ENCODE measurements around the gene TCFL5.
"Not testable (repeated sequence)": the region's sequence is repeated elsewhere in the genome, so short reads cannot be mapped to it uniquely, and the experiment has no call there.

TCFL5 gene

DNA sequence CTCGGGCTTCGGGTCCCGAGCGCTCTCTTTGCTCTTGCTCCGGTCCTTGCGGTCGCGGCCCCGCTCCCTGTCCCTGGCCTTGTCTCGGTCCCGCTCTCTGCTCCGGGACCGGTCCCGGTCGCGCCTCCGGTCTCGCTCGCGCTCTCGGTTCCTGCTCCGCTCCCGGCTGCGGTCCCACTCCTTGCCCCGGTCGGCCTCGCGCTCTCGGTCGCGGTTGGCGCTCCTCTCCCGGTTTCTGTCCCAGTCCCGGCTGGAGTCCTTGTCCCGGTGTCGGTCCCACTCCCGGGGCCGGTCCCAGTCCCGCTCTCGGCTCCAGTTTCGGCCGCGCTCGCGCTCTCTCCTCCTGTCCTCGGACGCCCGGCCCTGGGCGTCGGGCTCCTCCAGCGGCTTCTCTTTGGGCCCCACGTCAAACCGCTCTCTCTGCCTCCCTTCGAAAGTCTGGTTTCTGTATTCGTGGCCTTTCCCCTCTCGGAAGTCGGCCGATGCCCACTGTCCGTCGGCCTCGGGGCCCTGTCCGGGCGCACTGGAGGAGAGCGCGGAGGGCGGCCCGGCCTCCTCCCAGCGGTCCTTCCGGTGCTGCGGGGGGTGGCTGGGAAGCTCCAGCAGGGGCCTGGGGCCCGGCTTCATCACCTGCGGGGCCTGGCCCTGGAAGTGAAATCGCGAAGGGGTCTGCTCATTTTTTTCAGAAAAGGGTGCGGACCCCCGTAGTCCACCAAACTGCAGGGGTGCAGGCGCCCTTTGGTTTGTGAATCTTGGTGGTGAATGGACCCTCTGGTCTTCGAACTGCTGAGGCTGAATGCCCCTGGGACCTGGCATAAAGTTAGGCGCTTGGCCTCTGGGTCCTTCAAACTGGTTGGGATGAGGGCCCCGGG, 17.9 kb upstream of the TCFL5 start:
- DNase-seq: no peak

DNA sequence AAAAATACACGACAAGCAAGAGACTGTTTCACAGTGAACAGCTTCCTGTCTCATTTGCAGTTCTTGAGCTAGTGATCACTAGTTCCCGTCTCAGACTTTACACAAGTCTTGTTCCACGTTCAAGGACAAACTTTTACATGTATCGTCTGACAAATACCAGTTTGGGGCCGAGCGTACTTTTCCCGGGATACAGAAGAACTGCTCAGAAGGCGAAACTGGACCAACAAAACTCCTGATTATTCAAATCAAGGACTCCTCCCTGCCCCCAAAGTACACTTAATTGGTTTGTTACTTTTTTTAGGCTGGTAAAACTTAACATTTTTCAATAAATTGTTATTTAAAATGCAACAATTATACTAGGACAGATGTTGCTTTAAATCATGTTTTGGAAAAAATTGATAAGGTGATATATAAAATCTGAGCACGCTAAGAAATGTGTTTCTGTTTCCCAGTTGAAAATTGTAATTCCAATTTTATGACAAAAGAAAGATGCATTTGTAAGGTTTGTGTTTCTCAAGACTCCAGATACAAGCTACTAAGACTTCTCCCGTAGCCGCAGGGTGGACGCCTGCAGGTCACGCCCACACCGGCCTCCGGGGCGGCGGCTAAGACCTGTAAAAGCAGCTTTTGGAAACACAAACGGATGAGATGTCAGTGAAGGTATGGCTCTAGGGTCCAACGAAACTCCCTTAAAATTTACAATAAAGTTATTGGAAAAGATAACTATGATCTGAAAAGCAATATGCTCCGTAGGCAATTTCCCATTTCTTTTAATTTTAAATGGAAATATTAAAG, 16.8 kb upstream of the TCFL5 start:
- DNase-seq: no peak

DNA sequence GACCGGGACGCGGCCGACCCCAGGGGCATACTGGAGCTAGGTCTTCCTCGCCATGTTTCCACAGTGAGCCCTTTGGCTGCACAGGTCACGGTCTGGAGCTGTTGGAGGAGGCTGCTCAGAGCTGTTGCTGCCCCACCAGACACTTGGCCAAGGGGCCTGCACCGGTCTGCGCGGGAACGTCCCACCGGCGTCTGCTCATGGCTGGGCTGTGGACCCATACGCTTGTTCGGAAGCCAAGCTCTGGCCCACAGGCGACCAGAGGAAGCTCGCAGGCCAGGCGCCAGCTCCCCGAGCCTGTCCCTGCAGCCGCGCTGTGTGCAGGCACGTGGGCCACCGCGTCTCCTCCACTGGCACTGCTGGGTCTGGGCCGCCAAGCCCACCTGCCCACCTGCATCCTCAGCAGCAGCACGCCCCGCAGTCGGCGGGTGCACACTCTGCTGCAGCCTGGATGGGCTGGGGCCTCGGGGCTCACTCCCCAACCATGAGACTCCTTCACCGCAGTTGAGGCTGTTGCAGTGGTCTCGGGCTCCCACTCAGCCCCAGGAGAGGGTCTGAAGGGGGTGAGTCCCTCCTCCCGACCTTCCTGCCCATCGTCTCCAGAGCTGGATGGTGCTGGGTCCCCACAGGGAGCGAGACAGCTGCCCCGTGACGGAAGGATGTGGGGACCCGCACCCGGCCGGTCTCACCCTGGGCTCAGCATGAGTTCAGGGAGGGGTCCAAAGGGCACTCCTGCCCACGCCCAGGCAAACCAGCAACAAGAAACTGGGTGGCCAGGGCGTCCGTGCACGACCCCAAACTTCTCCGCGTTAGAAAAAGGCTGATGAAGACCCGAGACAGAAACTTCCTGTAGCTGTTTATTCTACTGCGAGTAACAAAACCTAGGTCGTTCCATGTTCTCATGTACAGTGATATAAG, 15.5 kb upstream of the TCFL5 start:
- DNase-seq: no peak

DNA sequence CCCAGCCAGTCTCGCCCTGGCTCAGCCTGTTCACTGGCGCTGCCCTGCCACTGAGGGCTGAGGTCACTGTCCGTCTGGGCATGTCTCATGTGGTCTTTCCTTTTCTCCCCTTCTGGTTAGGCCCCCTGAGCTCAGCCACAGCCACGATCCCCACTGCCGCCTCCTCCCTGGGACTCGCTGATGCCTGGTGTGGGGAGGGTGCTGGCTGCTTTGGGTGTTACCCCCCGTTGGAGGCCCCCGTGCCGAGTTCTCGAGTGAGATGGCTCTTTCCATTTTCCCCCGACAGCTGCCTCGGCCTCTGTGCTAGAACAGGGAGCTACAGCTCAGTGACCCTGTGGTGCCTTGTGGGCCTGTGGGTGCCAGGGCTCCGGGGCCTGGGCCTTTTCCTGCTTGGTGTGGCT, 14.9 kb upstream of the TCFL5 start:
- DNase-seq: no peak

DNA sequence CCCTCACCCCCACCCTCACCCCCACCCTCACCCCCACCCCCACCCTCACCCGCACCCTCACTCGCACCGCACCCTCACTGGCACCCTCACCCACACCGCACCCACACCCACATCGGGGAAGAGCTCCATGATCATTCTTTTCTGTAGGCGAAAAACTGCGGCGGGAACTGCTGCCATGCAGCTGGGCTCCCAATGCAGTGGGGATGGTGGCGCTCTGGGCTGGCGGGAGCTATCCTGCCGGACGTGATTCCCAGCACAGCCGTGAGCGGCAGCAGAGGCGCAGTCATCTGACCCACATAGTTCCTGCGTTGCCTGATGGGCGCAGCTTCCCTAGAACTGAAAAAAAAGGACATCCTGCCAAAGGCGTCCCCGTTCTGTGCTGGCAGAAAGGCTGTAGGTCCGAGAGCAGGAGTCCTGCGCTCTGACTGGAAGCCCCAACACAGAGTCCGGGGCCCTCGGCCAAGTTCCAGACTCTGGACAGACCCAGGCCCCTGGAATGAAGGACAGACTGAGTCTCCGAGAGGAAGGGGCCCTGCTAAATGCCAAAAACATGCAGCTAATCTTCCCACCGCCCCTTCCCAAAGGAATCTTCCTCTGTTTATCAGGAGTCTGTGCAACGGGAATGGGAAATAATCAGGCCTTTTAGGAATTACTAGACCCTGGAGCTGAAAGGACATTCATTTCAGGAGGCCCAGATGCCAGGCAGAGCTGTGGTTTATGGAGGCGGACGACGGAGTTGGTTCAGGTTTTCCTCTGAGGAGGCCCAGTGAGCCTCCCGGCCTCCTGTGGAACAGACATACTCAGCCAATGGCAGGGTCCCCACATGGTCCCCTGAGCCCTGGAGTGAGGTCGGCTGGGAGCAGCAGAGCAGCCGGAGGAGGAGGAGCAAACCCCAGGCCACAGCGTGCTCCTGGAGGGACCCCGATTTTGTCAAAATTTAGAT, 14.1 kb upstream of the TCFL5 start:
- no peak for DNase-seq

DNA sequence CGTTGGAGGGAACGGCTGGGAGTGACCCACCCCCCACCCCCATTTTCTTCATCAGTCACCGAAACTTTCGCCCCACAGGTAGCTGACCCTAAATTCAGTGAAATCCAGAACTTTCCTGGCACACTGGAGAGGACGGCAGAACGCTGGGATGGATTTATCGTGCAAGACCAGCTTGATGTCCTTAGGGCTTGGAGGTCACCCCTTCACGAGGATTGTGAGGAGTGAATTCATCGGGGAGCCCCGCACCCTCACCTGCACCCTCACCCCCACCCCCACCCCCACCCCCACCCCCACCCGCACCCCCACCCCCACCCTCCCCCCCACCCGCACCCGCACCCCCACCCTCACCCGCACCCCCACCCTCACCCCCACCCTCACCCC, 13.3 kb upstream of the TCFL5 start:
- DNase-seq: no peak

DNA sequence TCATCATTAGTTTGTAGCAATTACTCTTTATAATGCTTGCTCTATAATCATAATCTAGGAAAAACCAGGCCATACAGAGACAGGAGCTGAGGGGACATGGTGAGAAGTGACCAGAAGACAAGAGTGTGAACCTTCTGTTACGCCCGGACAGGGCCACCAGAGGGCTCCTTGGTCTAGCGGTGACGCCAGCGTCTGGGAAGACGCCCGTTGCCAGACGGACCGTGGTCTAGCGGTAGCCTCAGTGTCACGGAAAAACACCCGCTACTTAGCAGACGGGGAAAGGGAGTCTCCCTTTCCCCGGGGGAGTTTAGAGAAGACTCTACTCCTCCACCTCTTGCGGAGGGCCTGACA, 12.0 kb upstream of the TCFL5 start:
- DNase-seq: not testable (repeated sequence)

DNA sequence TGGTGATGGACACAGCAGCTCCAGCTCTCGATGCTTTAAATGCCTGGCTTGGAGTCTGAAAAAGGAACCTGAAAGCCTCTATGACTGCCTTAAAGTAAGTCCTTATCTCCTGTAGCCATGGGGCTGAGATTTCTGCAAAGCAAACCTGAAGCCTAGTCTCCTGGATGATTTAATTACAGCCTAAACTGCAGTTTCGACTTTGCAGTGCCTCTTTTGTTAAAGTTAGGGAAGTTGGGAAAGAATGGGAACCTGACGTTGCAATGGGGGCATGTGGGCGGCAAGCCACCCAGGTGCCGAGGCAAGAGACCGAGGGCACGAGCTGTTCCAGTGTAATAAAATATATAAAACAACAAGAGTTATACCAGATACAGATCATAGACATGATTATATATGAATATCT, 11.7 kb upstream of the TCFL5 start:
- no peak for DNase-seq

DNA sequence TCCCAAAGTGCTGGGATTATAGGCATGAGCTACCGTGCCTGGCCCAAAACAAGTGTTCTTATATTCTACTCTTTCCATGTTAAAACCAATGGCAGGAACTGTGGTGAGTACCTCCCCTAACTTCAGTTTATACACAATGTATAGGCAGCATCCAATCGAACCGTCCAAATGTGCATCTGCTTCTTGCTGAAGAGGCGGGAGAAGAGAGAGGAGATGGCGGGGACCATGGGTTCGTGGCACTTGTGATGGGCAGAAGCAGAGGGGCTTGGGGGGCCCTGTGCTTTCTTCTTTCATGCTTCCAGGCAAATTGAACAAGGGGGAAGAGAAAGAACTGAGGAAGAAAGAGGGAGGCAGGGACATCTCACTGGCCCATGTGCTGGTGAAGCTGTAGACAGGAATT, 11.2 kb upstream of the TCFL5 start:
- no peak for DNase-seq

DNA sequence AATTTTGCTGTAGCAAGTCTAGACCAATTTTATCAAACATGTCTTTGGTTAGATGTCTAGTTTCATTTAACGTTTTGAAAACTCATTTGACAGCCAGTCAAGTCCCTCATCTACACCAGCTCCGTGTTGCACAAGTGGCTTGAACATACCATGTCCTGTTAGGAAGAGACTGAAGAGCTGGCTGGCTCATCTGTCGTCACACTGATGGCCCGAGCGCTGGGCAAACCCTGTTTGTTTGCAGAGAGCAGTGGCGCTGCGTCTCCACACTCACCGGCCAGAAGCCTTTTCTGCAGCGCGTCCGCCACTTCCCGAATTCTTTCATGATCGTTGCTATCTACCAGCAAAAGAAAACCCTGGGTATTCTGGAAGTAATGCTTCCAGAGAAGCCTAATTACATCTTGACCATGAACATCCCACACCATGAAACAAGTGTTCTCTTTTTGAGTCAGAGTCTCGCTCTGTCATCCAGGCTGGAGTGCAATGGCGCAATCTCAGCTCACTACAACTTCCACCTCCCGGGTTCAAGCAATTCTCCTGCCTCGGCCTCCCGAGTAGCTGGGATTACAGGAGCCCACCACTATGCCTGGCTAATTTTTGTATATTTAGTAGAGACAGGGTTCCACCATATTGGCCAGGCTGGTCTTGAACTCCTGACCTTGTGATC, 10.7 kb upstream of the TCFL5 start:
- DNase-seq: no peak

DNA sequence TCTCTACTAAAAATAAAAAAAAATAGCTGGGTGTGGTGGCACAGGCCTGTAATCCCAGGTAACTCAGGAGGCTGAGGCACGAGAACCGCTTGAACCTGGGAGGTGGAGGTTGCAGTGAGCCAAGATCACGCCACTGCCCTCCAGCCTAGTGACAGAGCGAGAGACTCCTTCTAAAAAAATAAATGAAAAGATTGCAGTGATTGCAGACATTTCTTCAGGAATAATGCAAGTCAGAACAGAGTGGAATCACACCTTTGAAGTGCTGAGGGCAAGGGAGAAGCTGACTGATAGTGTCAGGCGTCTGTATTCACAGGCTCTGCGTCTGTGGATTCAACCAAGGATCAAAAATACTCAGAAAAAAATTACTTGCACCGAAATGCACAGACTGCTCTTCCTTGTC, 2.6 kb upstream of the TCFL5 start:
- DNase-seq: no peak

DNA sequence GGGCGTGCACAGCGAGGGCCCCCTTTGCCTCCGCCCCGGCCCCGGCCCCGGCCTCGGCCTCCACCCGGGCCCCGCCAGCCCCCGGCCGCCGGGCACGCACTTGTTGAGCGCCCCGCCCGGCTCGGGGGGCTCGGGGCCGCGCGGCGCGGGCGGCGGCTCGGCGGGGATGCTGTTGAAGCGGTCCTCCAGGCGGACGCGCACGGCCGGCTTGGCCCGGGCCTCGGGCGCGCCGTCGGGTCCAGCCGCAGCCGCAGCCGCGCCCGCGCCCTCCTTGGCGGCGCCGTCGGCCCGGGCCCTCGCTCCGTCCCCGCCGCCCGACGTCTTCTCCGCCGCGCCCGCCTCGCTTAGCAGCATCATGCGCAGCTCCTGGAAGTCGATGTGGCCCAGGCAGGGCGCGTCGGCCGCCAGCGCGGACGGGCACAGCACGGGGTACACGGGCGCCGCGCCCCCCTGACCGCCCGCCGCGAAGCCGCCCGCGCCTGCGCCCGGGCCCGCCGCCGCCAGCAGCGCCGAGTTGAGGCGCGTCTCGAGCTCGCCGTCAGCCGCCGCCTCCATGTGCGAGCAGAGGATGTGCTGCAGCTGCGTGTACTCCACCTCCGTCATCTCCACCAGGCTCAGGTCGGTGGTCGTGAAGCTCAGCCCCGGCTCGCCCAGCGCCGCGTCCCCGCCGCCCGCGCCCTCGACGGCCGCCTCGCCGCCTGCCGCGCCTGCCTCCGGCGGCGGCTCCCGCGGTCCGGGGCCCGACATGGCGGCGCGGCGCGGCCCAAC, 514 bp downstream of the TCFL5 start:
- DNase-seq: no peak

DNA sequence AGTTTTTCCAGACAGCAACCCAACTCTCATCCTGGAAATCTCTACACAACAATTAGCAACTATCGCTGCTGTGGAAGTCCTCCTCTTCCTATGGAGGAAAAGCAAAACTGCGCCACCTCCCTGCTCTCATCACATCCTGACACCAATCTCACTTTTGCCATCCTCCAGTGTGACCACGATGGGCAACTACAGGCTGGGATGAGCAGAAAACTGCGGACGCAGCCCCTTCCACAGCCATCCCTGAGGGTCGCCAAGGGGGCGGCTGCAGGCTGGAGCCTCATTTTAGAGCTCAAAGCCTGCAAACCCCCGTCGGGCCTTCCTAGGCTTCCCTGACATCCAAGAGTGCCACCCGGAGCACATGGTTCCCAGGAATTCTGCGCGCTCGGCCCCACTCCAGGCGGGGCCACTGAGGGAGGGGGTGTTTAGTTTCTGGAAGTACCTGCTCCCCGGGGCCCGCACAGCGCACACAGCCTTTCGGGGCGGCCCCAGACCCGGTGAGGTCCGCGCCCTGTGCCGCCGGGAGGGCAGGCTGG, 1.2 kb downstream of the TCFL5 start:
- DNase-seq: no peak

DNA sequence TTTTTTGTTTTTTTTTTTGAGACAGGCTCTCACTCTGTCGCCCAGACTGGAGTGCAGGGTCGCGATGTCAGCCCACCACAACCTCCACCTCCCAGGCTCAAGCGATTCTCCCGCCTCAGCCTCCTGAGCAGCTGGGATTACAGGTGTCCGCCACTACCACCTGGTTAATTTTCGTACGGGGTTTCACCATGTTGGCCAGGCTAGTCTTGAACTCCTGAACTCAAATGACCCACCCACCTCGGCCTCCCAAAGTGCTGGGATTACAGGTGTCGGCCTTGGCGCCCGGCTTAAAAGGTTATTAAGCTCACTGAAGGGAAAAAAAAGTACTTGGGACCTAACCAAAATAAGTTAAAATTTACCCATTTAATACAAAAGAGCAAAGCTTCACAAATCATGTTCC, 1.9 kb downstream of the TCFL5 start:
- DNase-seq: no peak

DNA sequence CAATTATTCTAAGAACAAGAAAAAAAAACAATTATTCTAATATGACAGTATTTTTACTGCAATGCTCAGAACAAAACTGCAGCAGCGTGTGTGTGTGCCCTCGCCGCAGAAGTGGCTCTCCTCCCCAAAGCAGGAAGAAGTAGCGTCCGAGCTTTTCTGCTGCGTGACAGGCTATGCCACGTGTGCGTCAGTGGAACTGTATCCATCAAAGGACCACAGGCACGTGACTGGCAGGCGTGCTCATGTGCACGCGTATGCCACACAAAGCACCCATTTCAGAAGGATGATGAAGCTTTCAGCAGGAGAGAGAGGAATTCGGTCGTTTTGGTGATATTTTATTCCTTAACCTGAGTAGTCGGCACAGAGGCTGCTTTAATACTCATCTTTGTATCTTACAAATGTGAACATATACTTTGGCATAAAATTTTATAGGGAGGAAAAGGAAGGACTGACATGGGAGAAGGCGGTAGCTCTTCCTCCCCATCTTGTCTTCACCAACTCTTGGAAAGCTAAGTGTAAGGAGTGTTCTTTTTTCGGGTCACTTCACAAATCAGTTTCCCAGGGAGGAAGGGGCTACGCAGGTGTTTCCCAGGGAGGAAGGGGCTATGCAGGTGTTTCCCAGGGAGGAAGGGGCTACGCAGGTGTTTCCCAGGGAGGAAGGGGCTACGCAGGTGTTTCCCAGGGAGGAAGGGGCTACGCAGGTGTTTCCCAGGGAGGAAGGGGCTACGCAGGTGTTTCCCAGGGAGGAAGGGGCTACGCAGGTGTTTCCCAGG, 3.4 kb downstream of the TCFL5 start:
- no peak for DNase-seq

DNA sequence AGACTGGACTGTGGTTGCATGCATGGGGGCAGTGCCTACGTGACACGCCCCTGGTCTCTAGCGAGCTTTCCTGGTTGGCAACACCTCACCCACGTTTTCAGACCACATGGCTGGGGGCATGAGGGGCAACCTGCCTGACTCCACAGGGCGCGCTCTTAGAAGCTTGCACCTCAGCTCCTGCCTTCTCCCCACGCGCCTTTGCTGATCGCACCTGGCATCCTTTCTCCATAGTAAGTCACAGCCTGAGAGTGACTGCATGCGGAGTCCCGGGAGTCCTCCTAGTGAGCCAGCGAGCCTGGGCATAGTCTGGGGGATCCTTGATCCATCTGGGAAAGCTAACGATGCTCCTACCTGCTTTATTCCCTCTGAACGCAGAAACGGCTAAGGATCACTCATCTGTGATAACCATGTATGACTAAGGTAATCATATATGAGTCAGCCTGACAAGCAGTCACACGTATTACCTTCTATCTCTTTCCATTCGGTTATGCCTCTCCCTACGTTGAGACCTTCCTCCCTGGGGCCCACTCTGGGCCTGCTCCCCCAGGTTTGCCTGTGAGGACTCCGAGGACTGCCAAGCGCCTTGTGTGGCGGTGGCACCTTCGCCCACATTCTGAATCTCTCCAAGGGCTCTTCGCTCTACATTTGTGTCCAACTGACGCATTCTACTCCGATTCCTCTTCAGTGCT, 4.5 kb downstream of the TCFL5 start:
- DNase-seq: no peak

DNA sequence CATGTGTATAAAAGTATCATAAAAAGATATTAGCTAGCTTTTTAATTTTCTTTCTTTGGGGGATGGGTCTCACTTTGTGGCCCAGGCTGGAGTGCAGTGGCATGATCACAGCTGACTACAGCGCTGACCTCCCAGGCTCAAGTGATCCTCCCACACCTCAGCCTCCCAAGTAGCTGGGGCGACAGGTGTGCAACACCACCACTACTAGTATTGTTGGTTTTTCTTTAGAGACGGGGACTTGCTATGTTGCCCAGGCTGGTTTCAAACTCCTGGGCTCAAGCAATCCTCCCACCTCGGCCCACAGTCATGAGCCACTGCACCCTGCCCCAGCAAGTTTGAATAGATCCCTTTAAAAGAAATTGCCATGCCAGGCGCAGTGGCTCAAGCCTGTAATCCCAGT, 6.5 kb downstream of the TCFL5 start:
- DNase-seq: no peak

DNA sequence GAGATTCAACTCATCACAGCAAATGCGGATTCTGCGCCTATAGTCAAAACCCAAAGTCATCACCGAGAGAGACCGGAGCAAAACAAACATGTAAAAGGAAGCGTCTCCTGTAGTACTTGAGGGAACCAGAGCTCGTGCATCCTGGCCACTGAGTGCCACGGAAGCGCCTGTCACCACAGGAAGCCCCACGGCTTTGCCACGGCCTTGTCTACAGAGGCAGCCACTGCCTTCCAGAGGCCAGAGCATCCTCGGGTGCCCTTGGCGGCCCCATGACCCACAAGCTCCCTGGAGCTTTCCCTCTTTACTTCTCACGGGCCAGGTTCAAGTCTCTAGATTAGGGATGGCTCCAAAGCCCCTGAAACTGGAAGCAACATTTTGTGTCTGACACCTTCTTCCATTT, 7.5 kb downstream of the TCFL5 start:
- DNase-seq: no peak

DNA sequence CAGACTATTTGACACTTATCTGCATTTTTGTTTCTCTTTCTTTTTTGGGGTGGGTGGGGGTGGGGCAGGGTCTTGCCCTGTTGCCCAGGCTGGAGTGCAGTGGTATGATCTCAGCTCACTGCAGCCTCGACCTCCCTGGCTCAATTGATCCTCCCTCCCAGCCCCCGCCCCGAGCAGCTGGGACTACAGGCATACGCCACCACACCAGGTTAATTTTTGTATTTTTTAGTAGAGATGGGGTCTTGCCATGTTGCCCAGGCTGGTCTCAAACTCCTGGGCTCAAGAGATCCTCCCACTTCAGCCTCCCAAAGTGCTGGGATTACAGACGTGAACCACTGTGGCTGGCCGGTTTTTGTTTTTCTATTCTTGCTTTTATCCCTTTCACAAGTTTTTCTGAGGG, 8.3 kb downstream of the TCFL5 start:
- DNase-seq: not testable (repeated sequence)

Data from cortex of kidney (tissue), 1 donor.